UCSD-AML1 (cell line): ENCODE results near the gene PRADC1.

Experiments used
- DNase-seq: peaks from one replicate; lab custom pipeline; 2025; ENCODE audit not compliant: unreplicated experiment; lab: John Stamatoyannopoulos, UW

PRADC1 gene

GRCh38 chr2:73259276-73259675 is 26.2 kb upstream of the PRADC1 start:
- DNase-seq: no peak

- no peak for DNase-seq
Observed at GRCh38 chr2:73258913-73259215, 25.8 kb upstream of the PRADC1 start.

GRCh38 chr2:73258186-73258912 is 25.3 kb upstream of the PRADC1 start:
- no peak for DNase-seq

GRCh38 chr2:73257425-73258125 is 24.5 kb upstream of the PRADC1 start:
- peak; percentile 44 for DNase-seq

DNA sequence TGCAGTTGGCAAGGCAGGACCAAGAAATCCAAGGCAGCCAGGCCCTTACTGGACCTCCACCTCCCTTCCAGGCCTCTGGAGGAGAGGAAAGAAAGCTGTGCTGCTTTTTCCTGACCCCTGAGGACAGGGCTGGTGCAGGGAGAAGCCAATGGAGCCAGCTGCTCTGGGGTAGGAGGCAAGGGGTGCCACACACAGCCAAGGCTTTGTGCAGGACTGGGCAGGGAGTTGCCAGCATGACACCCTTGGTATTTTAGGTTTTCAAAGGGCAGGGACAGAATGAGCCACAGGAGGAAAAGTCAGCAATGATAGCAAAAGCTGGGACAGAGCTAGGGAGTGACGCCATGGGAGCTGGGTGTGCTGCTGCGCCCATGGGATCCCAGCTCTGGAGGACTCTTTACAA is 24.0 kb upstream of the PRADC1 start:
- no peak for DNase-seq

DNA sequence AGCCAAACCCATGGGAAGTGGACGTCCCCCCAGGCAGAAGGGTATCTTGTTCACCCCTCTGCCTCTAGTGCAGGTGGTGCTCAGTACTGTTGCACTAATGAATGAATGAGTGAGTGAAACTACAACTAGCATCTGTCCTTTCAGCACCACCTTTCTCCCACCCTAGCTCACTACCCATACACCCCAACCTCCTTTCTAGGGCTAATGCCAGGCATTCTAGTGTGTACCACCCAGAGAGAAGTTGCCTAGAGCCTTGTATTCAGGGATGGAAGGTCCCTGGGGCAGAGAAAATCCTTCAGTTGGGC is 23.5 kb upstream of the PRADC1 start:
- no peak for DNase-seq

GRCh38 chr2:73255907-73256617 is 23.0 kb upstream of the PRADC1 start:
- no peak for DNase-seq

- DNase-seq: no peak
Observed at GRCh38 chr2:73255007-73255644, 22.1 kb upstream of the PRADC1 start.

- DNase-seq: no peak
Observed at GRCh38 chr2:73254343-73255006, 21.4 kb upstream of the PRADC1 start.

GRCh38 chr2:73253901-73254300 is 20.9 kb upstream of the PRADC1 start:
- peak; percentile 32 for DNase-seq

- no peak for DNase-seq
Observed at GRCh38 chr2:73253400-73253799, 20.4 kb upstream of the PRADC1 start.

DNA sequence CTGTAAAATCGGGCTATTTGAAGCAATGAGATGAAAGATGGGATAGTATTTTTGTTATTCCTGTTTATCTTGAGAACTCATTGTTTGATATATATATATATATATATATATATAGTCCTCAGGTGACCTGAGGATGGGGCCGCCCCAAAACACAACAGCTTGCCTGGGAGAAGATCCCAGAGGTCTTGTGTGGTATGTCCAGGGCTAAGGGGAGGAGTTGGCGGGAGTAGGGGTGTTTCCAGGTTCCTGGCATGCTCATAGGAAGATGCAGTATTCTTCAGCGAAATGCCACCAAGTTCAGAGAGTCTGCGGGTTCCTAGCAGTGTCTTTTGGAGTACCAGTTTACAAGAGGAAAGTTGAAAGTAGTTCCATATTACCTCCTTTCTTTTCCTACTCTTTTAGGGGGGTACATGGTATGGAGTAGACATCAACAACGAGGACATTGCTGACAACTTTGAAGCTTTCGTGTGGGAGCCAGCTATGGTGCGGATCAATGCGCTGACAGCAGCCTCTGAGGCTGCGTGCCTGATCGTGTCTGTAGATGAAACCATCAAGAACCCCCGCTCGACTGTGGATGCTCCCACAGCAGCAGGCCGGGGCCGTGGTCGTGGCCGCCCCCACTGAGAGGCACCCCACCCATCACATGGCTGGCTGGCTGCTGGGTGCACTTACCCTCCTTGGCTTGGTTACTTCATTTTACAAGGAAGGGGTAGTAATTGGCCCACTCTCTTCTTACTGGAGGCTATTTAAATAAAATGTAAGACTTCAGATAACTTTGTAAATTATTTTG is 19.4 kb upstream of the PRADC1 start:
- DNase-seq: no peak

- no peak for DNase-seq
Observed at GRCh38 chr2:73250872-73251846, 18.1 kb upstream of the PRADC1 start.

- DNase-seq: no peak
Observed at GRCh38 chr2:73249636-73250035, 16.6 kb upstream of the PRADC1 start.

- DNase-seq: no peak
Observed at GRCh38 chr2:73246850-73247249, 13.8 kb upstream of the PRADC1 start.

DNA sequence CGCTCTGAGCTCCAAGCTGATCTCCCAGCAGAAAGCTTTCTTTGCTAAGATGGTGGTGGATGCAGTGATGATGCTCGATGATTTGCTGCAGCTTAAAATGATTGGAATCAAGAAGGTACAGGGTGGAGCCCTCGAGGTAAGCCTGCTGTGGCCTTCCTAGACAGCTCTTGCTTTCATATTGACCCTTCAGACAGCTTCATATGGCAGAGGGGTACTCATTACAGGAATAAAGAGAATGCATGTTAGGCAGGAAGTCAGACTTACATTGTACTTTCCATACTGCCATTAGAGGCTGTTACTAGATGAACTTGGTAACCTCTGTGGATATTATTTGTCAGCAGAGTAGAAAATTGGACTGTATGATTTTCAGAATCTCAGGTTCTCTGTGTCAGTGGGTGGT is 11.5 kb upstream of the PRADC1 start:
- DNase-seq: no peak

- DNase-seq: no peak
Observed at GRCh38 chr2:73243884-73244570, 11.0 kb upstream of the PRADC1 start.

DNA sequence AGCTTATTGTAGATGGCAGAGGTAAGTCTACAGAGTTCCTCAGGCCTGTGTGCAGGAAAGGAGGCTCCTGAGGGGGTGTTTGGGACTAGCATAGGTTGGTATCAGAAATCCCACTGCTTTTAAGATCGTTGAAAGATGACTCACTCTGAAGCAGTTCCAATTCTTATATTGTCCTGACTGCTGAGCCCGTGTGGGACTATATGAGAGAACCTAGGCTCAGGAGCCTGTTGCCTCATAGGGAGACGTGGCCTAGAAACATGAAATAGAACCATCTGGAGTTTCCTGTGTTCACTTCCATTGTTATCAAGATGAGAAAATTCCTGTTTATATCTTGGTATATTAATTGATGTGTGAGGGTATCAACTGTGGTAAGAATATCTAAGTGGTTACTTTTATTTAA is 6.7 kb upstream of the PRADC1 start:
- no peak for DNase-seq

- no peak for DNase-seq
Observed at GRCh38 chr2:73238976-73239375, 5.9 kb upstream of the PRADC1 start.
